NCI-H510A treated with DMSO at 0.1 percent for 48 hours (cell line): Measurements from ENCODE around the gene PLXNA2.

Experiments used
- DNase-seq: peaks from one replicate; lab custom pipeline; 2025; lab: John Stamatoyannopoulos, UW

The PLXNA2 gene

GRCh38 chr1:208088319-208088718, 155.9 kb downstream of the PLXNA2 start:
- DNase-seq: no peak

DNA sequence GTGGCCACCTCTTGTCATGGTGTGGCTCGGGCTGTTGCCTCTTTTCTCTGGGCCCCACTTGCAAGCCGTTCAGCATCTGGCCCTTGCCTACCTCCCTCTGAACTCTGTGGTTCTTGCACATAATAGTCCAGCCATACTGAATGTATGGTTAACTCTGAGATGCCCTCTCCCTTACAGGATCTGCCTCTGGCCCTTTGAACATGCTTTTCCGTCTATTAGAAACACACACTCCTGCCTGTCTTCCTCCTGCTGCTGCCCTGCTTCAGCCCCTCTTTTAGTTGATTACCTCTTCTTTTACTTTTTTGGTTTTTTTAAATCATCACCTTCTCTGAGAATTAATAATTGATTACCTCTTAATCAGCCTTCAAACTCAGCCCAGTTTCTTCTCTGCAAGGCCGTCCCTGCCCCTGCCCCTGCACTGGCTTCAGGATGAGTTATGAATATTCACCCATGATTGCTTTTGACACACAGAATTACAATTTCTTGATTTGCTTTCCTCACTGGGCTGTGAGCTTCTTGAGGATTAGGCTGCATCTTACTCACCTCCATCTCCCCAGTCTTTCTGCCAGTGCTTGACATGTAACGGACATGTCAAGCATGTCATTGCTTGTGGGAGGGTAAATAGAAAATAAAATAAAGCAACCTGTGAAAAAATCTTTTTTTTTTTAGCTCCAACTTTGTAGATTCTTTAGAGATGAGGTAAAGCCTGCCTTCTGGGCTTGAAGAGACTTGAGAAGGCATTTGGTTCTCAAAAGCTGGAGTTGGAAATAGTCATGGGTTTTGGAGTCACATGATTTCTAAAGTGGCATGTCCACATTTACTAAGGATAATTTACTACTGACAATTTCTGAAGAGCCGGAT, 158.3 kb downstream of the PLXNA2 start:
- no peak for DNase-seq

- DNase-seq: no peak
Measured at GRCh38 chr1:208084764-208085163, 159.4 kb downstream of the PLXNA2 start.

- no peak for DNase-seq
Measured at GRCh38 chr1:208084220-208084619, 160.0 kb downstream of the PLXNA2 start.

DNA sequence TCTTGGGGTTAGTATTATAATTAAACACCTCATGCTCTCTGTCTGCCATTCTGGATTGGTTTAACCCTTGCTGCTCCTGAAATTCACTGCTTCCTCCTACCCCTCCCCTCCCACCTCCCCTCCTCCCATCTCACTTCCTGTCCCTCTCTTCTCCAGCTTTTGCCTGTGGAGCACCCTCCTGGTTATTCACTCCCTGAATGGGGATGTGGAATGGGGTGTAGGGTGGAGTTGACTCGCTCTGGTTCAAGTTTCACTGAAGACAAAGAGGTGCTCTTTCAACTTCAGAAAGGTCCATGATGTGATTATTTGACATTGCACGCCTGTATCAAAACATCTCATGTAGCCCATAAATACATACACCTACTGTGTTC, 160.5 kb downstream of the PLXNA2 start:
- no peak for DNase-seq

DNA sequence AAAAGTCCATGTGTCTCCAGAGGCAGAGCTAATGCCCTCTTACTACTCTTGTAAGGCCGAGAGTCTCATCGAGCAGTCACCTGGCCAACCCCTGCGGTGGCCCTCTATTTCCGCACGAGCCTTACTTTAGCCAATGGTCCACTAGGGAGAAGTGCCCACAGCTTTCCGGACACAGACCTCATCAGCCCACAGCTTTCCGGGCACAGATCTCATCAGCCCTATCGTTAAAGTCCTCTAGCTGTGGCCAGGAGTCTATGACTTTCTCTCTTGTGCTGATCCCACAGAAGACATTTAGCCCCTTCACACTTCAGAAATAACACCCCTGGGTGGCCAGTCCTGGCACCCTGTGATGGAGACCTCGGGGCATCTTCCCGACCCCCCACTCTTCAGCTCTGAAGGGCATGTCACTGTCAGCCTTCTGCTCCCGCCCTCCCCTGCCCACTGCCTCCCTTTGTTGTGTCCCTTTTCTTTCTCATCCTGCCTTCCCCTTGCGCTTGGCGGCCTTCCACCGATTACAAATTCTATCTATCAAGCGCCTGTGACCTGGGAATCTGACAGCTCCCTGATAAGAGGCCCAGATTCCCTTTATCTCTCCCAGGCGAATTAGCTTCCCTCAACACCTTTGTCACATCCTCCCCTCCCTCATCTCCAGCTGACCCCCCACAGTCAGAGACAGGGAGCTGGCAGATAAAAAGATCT, 161.0 kb downstream of the PLXNA2 start:
- DNase-seq: no peak

GRCh38 chr1:208081972-208082371, 162.2 kb downstream of the PLXNA2 start:
- DNase-seq: no peak

DNA sequence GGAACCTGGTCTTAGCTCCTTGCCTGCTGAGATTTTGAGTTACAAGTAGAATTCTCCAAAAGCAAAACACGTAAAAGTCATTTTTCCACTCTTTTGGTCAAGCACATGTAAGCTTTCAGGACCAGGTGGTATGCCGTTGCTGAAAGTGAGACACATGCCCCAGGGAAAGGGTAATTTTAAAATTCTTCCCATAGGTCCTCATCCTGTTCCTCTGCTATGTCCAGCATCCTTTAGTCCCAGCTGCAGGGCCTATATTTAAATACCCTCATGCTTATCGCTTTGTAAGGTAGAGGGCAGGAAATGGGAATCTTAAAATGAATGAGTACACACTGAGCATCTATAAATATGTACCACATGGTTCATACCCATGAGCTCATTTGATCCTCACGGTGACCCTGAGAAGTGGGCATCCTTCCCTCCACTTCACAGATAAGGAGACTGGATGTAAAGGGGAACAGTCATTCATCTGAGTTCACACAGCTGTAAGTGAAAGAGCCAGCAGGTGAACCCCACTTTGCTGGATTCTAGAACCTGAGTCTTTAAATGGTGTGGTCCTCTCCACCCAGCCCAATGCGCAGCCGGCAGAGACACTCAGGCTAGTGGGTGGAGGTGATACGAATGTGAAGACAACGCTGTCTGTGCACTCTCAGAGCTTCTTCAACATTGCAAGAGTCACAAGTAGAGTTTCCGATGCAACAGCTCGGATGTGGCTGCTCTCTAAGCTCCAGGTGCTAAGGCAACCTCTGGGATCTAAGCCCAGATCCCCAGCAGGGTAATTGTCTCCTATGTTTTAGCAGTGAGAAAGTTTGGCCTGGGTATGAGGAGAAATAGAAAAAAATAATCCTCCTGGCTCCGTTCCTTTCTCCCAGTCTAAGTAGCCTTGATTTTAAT, 163.5 kb downstream of the PLXNA2 start:
- DNase-seq: no peak

DNA sequence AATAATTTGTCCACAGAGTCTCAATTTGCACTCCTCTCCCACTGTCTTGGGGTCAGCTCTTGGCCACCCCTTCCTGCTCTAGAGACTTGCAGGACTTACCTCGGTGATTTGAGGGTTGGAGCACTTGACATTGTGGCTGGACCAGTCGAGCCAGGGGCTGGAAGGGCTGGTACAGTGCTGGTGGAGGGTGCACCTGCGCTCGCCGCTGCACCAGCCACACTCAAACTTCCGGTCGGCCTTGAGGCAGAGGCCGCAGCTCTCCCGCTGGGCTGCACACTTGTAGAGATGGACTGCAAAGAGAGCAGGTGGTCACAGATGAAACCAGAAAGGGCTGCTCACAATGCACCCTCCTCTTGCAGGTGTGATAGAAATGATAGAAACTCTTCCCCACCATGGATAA, 165.0 kb downstream of the PLXNA2 start:
- DNase-seq: peak; percentile 82

GRCh38 chr1:208078752-208079151, 165.4 kb downstream of the PLXNA2 start:
- DNase-seq: peak; percentile 70

DNA sequence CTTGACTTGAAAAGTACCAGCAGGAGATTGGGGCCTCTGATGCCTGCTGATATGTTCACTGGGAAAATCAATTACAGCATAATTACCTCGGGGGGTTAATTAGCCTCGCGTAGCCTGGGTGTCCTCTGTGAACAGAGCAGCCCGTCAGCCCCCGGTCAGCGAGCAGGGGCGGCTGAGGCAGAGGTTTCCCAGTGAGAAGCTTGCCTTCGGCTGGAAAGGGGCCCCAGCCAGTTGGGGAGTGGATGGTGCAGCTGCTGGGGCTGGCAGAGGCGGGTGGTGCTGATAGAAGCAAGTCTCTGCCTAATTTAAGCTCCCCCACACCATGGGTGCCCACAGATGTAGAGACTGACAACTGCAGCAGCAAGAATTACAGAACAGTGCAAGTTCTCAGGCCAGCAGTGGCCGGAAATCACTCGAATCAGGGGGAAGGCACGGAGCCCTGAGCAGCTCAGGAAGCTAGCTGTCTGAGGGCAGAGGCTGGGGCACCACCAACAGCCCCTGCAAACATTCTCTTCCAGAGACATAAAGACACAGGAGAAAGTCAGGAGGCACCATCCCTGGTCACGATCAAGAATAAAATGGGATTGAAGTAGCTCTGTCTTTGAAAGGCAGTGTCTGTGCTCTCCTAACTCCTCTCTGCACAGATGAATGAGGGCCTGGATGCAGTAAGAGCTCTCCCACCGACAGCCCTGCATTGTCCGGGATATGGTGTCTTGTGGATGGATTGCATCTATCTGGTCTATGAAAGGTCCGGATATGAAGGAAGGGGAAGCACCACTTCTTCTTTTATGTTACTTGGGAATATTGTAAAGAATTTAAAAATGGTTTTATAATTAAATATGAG, 166.7 kb downstream of the PLXNA2 start:
- DNase-seq: no peak

GRCh38 chr1:208074353-208074752, 169.8 kb downstream of the PLXNA2 start:
- no peak for DNase-seq

DNA sequence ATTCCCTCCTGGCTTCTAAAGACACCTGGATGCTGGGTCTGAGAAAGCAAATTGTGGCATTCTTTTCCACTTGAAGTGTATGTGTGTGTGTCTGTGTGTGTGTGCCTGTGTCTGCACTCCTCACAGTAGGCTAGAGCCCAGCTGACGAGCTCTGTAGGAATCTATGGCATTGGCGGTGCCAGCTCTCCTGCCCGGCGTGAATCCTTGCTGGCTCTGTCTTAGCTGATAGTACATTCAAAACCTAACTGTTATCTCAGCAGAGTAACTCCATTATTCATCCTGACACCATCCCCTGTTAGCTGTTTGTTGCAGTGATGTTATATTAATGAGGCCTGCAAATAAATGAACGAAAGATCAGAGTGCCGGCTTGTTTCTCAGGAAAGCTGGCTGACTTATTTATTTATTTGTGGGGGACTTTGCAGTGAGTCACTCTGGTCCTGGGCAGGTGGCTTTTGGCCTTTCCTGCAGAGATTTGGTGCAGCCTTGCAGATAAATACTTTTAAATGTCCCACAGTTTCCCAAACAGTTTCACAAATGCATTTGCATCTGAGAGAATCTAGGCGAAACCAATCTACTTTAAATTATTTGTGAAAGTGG, 172.7 kb downstream of the PLXNA2 start:
- no peak for DNase-seq

DNA sequence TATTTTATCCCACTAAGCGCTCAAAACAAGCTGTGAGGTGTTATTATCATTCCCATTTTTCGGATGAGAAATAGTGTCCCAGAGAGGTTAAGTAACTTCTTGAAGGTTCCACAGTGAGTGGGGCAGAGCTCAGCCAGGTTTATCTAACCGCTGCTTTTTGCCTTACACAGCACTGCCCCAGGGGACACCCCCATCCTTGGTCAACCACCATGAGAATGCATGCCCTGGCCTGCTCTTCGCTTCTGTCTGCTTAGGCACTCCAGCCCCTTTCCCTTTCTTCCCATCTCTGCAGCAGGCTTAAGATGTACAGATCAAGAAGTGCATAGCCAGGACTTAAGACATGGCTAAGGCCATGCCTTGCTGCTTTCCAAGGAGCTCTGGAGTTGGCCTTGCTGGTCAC, 174.3 kb downstream of the PLXNA2 start:
- DNase-seq: no peak

- DNase-seq: no peak
Measured at GRCh38 chr1:208069317-208069716, 174.9 kb downstream of the PLXNA2 start.

DNA sequence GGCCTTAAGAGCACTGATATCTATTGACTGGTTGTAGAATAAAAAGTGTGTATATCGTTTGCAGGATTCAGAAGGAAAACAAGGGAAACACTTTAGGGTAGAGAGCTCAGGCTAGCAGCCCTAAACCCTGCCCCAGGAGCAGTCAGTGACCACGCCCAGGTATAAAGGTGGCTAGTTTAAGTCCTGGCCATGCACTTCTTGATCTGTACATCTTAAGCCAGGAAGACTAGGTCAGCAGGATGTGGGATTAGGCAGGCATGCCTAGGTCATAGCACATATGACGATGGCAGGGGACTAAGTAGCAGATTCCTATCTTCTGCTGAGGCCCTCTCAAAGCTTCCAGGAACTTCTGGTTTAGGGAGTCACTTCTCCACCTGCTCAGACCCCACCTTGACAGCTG, 175.3 kb downstream of the PLXNA2 start:
- no peak for DNase-seq

GRCh38 chr1:208068407-208068806, 175.8 kb downstream of the PLXNA2 start:
- DNase-seq: no peak

DNA sequence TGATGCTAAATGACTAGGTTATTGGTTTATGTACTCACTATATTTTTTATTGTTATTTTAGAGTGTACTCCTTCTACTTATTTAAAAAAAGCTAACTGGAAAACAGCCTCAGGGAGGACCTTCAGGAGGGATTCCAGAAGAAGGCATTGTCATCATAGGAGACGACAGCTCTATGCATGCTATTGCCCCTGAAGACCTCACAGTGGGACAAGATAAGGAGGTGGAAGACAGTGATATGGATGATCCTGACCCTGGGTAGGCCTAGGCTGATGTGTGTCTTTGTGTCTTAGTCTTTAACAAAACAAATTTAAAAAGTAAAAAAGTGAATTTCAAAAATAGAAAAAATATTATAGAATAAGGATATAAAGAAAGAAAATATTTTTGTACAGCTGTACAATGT, 177.6 kb downstream of the PLXNA2 start:
- no peak for DNase-seq

- no peak for DNase-seq
Measured at GRCh38 chr1:208065862-208066261, 178.3 kb downstream of the PLXNA2 start.

- no peak for DNase-seq
Measured at GRCh38 chr1:208061632-208062031, 182.6 kb downstream of the PLXNA2 start.

GRCh38 chr1:208061118-208061517, 183.1 kb downstream of the PLXNA2 start:
- DNase-seq: no peak
